ENCODE data around the gene TOGARAM1. TPM values are rescaled to one million over a fixed set of nuclear protein-coding genes. Genes with fewer than 3 reads are reported as not detected.

The TOGARAM1 gene, protein sequence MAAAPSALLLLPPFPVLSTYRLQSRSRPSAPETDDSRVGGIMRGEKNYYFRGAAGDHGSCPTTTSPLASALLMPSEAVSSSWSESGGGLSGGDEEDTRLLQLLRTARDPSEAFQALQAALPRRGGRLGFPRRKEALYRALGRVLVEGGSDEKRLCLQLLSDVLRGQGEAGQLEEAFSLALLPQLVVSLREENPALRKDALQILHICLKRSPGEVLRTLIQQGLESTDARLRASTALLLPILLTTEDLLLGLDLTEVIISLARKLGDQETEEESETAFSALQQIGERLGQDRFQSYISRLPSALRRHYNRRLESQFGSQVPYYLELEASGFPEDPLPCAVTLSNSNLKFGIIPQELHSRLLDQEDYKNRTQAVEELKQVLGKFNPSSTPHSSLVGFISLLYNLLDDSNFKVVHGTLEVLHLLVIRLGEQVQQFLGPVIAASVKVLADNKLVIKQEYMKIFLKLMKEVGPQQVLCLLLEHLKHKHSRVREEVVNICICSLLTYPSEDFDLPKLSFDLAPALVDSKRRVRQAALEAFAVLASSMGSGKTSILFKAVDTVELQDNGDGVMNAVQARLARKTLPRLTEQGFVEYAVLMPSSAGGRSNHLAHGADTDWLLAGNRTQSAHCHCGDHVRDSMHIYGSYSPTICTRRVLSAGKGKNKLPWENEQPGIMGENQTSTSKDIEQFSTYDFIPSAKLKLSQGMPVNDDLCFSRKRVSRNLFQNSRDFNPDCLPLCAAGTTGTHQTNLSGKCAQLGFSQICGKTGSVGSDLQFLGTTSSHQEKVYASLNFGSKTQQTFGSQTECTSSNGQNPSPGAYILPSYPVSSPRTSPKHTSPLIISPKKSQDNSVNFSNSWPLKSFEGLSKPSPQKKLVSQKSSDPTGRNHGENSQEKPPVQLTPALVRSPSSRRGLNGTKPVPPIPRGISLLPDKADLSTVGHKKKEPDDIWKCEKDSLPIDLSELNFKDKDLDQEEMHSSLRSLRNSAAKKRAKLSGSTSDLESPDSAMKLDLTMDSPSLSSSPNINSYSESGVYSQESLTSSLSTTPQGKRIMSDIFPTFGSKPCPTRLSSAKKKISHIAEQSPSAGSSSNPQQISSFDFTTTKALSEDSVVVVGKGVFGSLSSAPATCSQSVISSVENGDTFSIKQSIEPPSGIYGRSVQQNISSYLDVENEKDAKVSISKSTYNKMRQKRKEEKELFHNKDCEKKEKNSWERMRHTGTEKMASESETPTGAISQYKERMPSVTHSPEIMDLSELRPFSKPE (N-terminal part only)
- 10 to 100 TPM; 13.7 to 37.2 (median 25.3) TPM for total RNA-seq

DNA sequence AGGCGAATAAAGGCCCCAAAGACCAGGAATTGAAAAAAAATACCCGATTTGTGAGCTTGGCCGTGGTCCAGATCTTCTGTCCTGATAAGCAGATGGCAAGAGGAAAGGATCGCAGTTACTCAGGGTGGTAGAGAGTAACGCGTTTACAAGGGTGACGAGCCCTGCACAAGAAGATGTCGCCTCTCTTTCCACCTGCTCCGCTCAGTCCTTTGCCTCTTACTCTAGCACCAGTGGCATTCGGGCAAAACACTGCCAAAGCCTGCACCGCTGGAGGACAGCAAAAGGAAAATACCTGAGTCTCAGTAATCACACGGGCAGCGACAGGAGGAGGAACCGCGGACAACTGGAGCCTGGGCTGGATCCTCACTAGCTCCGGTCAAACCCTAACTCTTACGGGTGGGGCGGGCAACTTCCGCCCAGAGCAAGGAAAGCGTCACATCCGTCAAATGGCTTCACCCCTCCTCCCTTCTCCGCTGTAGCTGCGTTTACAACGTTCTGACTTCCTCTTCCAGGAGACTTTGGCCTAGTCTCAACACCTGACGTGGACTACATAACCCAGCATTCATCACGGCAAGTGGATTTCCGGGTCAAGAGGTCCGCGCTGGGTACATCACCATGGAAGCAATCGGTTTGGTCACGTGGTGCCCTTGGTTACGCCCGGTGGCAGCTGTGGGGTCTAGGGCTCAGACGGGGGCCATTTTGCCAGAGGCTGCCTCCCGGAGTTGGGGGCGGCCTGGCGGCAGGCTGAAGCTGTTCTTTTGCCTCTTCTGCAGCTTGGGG is at the start of gene TOGARAM1, which contains the start of gene KLHL28:
TOGARAM1 (plus strand) TSS at position 637 of the 780 bp plus-strand sequence. CDS start 232 bp downstream, outside the sequence.
KLHL28 (minus strand) TSS at position 394 of the 780 bp plus-strand sequence. CDS start 16,019 bp downstream, outside the sequence.
- Histone ChIP-seq H3K27ac (peak within 1 kb of the TSS; percentile 88 to 94 (median 91)), H3K4me3 (peak within 1 kb of the TSS; percentile 78 to 92 (median 82)), H3K4me1 (peaks cover 0 to 40% (median 20%) of the 10 kb centered on the region in 4 donors), H3K27me3 (no peaks in the 10 kb centered on the region), H3K36me3 (no peaks in the 10 kb centered on the region), H3K9me3 (no peaks in the 10 kb centered on the region)
- DNase-seq = peak; percentile 93 to 99 (median 98)
- peak; percentile 91 to 96 for TF ChIP-seq POLR2A (IDR thresholded peaks at IDR 0.05)
- TF ChIP-seq, protein P1, sequence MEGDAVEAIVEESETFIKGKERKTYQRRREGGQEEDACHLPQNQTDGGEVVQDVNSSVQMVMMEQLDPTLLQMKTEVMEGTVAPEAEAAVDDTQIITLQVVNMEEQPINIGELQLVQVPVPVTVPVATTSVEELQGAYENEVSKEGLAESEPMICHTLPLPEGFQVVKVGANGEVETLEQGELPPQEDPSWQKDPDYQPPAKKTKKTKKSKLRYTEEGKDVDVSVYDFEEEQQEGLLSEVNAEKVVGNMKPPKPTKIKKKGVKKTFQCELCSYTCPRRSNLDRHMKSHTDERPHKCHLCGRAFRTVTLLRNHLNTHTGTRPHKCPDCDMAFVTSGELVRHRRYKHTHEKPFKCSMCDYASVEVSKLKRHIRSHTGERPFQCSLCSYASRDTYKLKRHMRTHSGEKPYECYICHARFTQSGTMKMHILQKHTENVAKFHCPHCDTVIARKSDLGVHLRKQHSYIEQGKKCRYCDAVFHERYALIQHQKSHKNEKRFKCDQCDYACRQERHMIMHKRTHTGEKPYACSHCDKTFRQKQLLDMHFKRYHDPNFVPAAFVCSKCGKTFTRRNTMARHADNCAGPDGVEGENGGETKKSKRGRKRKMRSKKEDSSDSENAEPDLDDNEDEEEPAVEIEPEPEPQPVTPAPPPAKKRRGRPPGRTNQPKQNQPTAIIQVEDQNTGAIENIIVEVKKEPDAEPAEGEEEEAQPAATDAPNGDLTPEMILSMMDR (IDR thresholded peaks at IDR 0.05) = no peak

DNA sequence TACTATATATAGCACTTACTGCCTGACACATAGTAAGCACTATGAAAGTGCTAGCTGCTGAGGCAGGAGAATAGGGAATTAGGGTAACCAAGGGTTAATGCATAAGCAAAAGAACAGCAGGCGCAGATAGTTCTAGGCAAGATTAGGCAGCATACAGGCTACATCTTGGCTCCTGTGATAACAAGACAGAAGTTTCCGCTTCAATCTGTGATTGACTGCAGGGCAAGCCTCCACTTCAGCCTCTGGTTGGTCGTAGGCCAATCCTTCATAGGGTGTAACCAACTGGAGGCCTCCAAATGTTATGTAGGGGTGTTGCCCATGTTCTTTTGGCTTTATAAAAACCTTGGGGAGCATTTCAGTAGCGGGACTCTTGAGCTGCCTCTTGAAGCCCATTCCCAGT is 47.1 kb upstream of the TOGARAM1 start:
- Histone ChIP-seq H3K27me3 (no peaks in the 10 kb centered on the region), H3K4me3 (no peak overlapping the region), H3K9me3 (peaks cover 0 to 4% (median 0%) of the 10 kb centered on the region in 4 donors), H3K4me1 (no peaks in the 10 kb centered on the region), H3K27ac (no peak overlapping the region), H3K36me3 (no peaks in the 10 kb centered on the region)
- DNase-seq = no peak
- TF ChIP-seq, protein P1 (IDR thresholded peaks at IDR 0.05) = no peak
- TF ChIP-seq POLR2A (IDR thresholded peaks at IDR 0.05) = no peak

DNA sequence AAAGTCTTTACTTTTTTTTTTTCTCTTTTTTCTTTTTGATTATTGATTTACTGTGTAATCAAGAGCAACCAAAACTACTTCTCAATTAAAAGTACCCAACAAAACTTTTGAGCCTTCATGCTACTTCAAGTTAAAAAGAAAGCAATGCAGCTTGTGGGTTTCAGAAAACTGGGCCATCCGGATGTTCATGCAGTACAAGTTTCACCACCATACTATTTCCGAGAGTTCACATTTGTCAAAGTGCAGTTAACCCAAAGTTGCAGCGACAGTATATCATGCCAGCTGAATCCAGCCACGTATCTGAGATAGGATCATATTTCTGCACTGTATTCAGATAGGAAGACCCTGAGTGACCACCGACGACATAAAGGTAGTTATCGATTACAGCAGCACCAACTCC is 33.2 kb upstream of the TOGARAM1 start:
- H3K4me3 ChIP-seq = no peak overlapping the region
- no peak for DNase-seq
- no peaks in the 10 kb centered on the region for H3K36me3 ChIP-seq
- no peak overlapping the region for H3K27ac ChIP-seq
- no peaks in the 10 kb centered on the region for H3K4me1 ChIP-seq
- no peaks in the 10 kb centered on the region for H3K9me3 ChIP-seq
- H3K27me3 ChIP-seq = no peaks in the 10 kb centered on the region
- TF ChIP-seq, protein P1 (IDR thresholded peaks at IDR 0.05) = no peak

DNA sequence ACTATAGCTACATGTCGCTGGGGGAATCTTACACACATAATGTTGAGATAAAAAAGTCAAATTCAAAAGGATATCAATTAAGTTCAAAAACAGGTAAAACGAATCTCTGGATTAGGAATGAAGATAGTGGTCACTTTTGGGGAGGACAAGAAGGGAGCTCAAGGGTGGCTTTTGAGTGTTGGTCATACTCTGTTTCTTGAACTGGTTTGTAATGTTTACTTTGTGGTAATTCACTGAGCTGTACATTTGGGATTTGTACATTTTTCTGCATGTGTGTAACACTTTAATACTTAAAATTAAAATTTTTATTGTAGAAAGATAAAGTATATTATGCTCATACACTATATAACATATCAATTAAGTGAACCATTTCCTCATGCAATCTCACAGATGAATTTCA is 26.8 kb upstream of the TOGARAM1 start:
- H3K4me1 ChIP-seq = no peaks in the 10 kb centered on the region
- TF ChIP-seq, protein P1 (IDR thresholded peaks at IDR 0.05) = no peak
- no peak for TF ChIP-seq POLR2A (IDR thresholded peaks at IDR 0.05)
- no peak overlapping the region for H3K27ac ChIP-seq
- DNase-seq = no peak
- peaks cover 0 to 7% (median 0%) of the 10 kb centered on the region in 3 donors for H3K36me3 ChIP-seq
- H3K4me3 ChIP-seq = no peak overlapping the region
- H3K9me3 ChIP-seq = no peaks in the 10 kb centered on the region
- H3K27me3 ChIP-seq = no peaks in the 10 kb centered on the region

All from Peyer's patch (tissue), 4 donors.